Endothelial cell (in vitro differentiated cells): ENCODE measurements around the gene ACTG2. TPM values are rescaled to one million over a fixed set of nuclear protein-coding genes. Genes with fewer than 3 reads are reported as not detected.

Experiments used
- DNase-seq: peaks from one replicate; pipeline ENCODE4 v3.0.0; 2021; ENCODE audit warnings: low spot score
- H3K27ac Mint-ChIP-seq: one replicate; pipeline ENCODE4 v1.8.0; 2021; ENCODE audit warnings: mixed read lengths, inconsistent platforms; ENCODE audit not compliant: unreplicated experiment
- H3K27me3 Mint-ChIP-seq: one replicate; pipeline ENCODE4 v1.8.0; 2021; ENCODE audit warnings: mild to moderate bottlenecking, moderate library complexity, mixed read lengths, inconsistent platforms; ENCODE audit not compliant: unreplicated experiment
- H3K36me3 Mint-ChIP-seq: one replicate; pipeline ENCODE4 v1.8.0; 2021; ENCODE audit warnings: mild to moderate bottlenecking, low read depth, mixed read lengths, inconsistent platforms; ENCODE audit not compliant: unreplicated experiment
- H3K4me1 Mint-ChIP-seq: one replicate; pipeline ENCODE4 v1.8.0; 2021; ENCODE audit warnings: mild to moderate bottlenecking, mixed read lengths, inconsistent platforms; ENCODE audit not compliant: unreplicated experiment
- H3K4me3 Mint-ChIP-seq: one replicate; pipeline ENCODE4 v1.8.0; 2021; ENCODE audit warnings: mild to moderate bottlenecking, mixed read lengths, inconsistent platforms; ENCODE audit not compliant: unreplicated experiment
- H3K9me3 Mint-ChIP-seq: one replicate; pipeline ENCODE4 v1.8.0; 2021; ENCODE audit warnings: mixed read lengths, inconsistent platforms; ENCODE audit not compliant: unreplicated experiment
- CTCF ChIP-seq: fragments of 200-600 bp; sonication (generic); IDR thresholded peaks from one replicate; pipeline ENCODE4 v1.5.0; 2021; ENCODE audit warnings: antibody characterized with exemption; ENCODE audit not compliant: unreplicated experiment
- long read RNA-seq: library from polyadenylated mRNA; unstranded; transcript quantifications from one replicate; pipeline ENCODE4 v2.0.0, GENCODE V29; 2020; ENCODE audit not compliant: unreplicated experiment
- total RNA-seq: library from RNA; stranded (reverse); fragmentation: NEBNext Ultra II Directional; extraction: Animal tissue kit (Norgen Biotek cat#: 25700); gene quantifications from one replicate; pipeline ENCODE4 v1.2.1, GENCODE V29; 2021; ENCODE audit not compliant: unreplicated experiment

The ACTG2 gene
- total RNA-seq, result 8.3 TPM
- long read RNA-seq, partial matches to known transcripts, result 5 of 5 reads
- long read RNA-seq, other reads (novel, unspliced or antisense), result 0 of 5 reads

DNA sequence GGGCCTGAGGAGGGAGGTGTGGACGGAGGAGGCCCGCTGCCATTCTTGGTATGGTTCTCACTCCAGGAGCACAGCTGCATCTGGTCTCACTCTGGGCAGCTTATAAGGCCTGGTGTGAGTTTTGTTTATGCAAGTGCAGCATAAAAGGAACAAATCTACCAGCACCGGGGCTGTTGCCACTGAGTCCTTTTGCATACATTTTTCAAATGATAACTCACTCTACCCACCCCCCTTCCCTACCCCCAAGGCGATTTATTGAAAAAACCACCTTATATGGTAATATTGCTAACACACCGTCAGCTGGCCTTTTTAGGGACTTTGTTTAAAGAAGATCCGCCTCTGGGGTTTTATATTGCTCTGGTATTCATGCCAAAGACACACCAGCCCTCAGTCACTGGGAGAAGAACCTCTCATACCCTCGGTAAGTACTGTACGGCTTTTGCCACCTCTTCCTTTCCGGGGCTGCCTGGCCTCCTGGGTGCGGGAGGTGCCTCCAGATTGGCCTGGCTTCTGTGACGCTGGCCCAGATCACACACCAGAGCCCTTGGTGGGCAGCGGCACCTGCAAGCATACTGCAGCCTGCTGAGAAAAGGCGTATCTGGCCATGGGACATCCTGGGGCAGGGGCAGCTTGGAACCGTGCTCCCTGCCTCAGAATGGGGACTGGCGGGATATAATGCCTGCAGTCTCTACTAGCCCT lies at the start of gene ACTG2:
ACTG2 (plus strand) TSS at position 378 of the 699 bp plus-strand sequence. CDS start 8,304 bp downstream, outside the sequence.
- no peak within 1 kb of the TSS for H3K4me3 Mint-ChIP-seq
- H3K9me3 Mint-ChIP-seq, result no peaks in the 10 kb centered on the region
- H3K27ac Mint-ChIP-seq, result no peak within 1 kb of the TSS
- TF ChIP-seq CTCF, result no peak
- DNase-seq, result no peak
- H3K36me3 Mint-ChIP-seq, result no peaks in the 10 kb centered on the region
- peaks cover 2% of the 10 kb centered on the region for H3K4me1 Mint-ChIP-seq
- H3K27me3 Mint-ChIP-seq, result peaks cover 6% of the 10 kb centered on the region

- DNase-seq, result no peak
- H3K27me3 Mint-ChIP-seq, result no peaks in the 10 kb centered on the region
- no peak overlapping the region for H3K27ac Mint-ChIP-seq
- H3K4me3 Mint-ChIP-seq, result no peak overlapping the region
- no peaks in the 10 kb centered on the region for H3K9me3 Mint-ChIP-seq
- H3K36me3 Mint-ChIP-seq, result peaks cover 6% of the 10 kb centered on the region
- H3K4me1 Mint-ChIP-seq, result peaks cover 3% of the 10 kb centered on the region
- no peak for TF ChIP-seq CTCF
Measured at GRCh38 chr2:73844087-73844486, 48.7 kb upstream of the ACTG2 start.

DNA sequence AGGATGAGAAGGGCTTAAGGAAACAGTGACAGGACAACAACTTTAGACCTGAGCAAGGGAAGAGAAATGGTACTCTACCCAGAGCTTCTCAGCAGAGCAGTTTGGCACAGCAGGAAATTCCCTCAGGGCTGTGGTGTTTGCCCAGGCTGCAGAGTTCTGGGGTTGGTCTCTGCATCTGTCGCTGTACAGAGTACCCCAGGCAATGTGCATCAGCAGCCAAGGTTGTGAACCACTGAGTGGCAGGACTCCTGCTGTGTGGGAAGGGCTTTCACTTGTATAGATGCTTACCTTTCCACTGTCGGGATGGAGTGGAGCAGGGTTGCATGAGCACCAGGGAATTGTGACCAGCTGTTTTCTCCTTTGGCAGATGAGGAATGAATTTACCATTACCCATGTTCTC lies 42.8 kb upstream of the ACTG2 start:
- Mint-ChIP-seq H3K36me3 (peaks cover 18% of the 10 kb centered on the region), H3K4me1 (no peaks in the 10 kb centered on the region), H3K4me3 (no peak overlapping the region), H3K9me3 (no peaks in the 10 kb centered on the region), H3K27ac (no peak overlapping the region), H3K27me3 (no peaks in the 10 kb centered on the region)
- TF ChIP-seq CTCF, result no peak
- no peak for DNase-seq

GRCh38 chr2:73851274-73851673 lies 41.5 kb upstream of the ACTG2 start:
- H3K36me3 Mint-ChIP-seq, result peaks cover 30% of the 10 kb centered on the region
- H3K27ac Mint-ChIP-seq, result no peak overlapping the region

More at GRCh38 chr2:73851274-73851673, 41.5 kb upstream of the ACTG2 start:
- TF ChIP-seq CTCF, result peak; percentile 32
- Mint-ChIP-seq H3K4me1 (peaks cover 2% of the 10 kb centered on the region), H3K9me3 (no peaks in the 10 kb centered on the region), H3K4me3 (no peak overlapping the region), H3K27me3 (no peaks in the 10 kb centered on the region)
- no peak for DNase-seq
